C4-2B (cell line): ENCODE results near the gene SACM1L.

Source experiments
- CTCF ChIP-seq: fragments of 450-650 bp; conservative IDR thresholded peaks from 2 replicates; pipeline ENCODE4 v1.5.1; 2017; ENCODE audit warnings: mild to moderate bottlenecking
- ZFX ChIP-seq: fragments of 450-650 bp; IDR thresholded peaks from 2 replicates; pipeline ENCODE4 v1.6.1; 2017

- TF ChIP-seq CTCF (no peak), ZFX (no peak)
Observed at GRCh38 chr3:45670436-45670835, 18.8 kb upstream of the SACM1L start.
